Measurements from ENCODE around the gene FREM1. TPM values are rescaled to one million over a fixed set of nuclear protein-coding genes. Genes with fewer than 3 reads are reported as not detected.
A peak's percentile ranks its signal among the peaks of the same experiment; 100 is the strongest.

FREM1 gene
- total and polyA plus RNA-seq, 2 of the 13 experiments (the other 11 are each of a cell fraction or from before 2014, with no cell fraction given): 64.3 to 202 TPM

GRCh38 chr9:14868772-14869583 lies 41.2 kb downstream of the FREM1 start (continued):
- TF ChIP-seq ZNF496 (CRISPR knock-in tag; IDR thresholded peaks at IDR 0.05; ENCODE audit: insufficient replicate concordance) (no peak), KDM4B (CRISPR knock-in tag; IDR thresholded peaks at IDR 0.05) (no peak; the same call in 1 of the 2 replicates), NCOR1 (IDR thresholded peaks at IDR 0.05; ENCODE audit: borderline replicate concordance, low read length) (peak; percentile 98), ZNF512B (CRISPR knock-in tag; IDR thresholded peaks at IDR 0.05; ENCODE audit: borderline replicate concordance) (peak; percentile 95), ZNF605 (CRISPR knock-in tag; IDR thresholded peaks at IDR 0.05) (peak; percentile 92), PAX8 (CRISPR knock-in tag; IDR thresholded peaks at IDR 0.05; ENCODE audit: borderline replicate concordance) (no peak), MTF2 (CRISPR knock-in tag; IDR thresholded peaks at IDR 0.05; ENCODE audit: borderline replicate concordance) (no peak), EHMT2 (IDR thresholded peaks at IDR 0.05; ENCODE audit: borderline replicate concordance, low read depth, low read length) (no peak), HNRNPL (IDR thresholded peaks at IDR 0.05; ENCODE audit: low read depth, low read length) (0 out of 2 replicates have a peak, but pooled peaks have one; percentile 51), ZNF337 (CRISPR knock-in tag; IDR thresholded peaks at IDR 0.05; ENCODE audit: borderline replicate concordance, low read depth) (no peak), ZNF547 (CRISPR knock-in tag; IDR thresholded peaks at IDR 0.05) (peak; percentile 22; the same call in 1 of the 2 replicates), ZNF710 (CRISPR knock-in tag; IDR thresholded peaks at IDR 0.05; ENCODE audit: borderline replicate concordance) (peak; percentile 17; the same call in 1 of the 2 replicates), KDM3A (CRISPR knock-in tag; IDR thresholded peaks at IDR 0.05; ENCODE audit: low read depth) (no peak), HOXA7 (CRISPR knock-in tag; IDR thresholded peaks at IDR 0.05) (no peak), NFIC (IDR thresholded peaks at IDR 0.05; ENCODE audit: low read length) (peak; percentile 94; the same call in 1 of the 2 replicates), ATF7 (IDR thresholded peaks at IDR 0.05) (no peak), ATF7 (CRISPR knock-in tag; IDR thresholded peaks at IDR 0.05) (peak; percentile 33; the same call in 1 of the 2 replicates)
- TF ChIP-seq, protein P1, sequence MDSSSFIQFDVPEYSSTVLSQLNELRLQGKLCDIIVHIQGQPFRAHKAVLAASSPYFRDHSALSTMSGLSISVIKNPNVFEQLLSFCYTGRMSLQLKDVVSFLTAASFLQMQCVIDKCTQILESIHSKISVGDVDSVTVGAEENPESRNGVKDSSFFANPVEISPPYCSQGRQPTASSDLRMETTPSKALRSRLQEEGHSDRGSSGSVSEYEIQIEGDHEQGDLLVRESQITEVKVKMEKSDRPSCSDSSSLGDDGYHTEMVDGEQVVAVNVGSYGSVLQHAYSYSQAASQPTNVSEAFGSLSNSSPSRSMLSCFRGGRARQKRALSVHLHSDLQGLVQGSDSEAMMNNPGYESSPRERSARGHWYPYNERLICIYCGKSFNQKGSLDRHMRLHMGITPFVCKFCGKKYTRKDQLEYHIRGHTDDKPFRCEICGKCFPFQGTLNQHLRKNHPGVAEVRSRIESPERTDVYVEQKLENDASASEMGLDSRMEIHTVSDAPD (CRISPR knock-in tag; IDR thresholded peaks at IDR 0.05): peak; percentile 31; the same call in 1 of the 2 replicates
- TF ChIP-seq, protein P2, sequence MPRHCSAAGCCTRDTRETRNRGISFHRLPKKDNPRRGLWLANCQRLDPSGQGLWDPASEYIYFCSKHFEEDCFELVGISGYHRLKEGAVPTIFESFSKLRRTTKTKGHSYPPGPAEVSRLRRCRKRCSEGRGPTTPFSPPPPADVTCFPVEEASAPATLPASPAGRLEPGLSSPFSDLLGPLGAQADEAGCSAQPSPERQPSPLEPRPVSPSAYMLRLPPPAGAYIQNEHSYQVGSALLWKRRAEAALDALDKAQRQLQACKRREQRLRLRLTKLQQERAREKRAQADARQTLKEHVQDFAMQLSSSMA (CRISPR knock-in tag; IDR thresholded peaks at IDR 0.05): no peak
- TF ChIP-seq, protein P3, sequence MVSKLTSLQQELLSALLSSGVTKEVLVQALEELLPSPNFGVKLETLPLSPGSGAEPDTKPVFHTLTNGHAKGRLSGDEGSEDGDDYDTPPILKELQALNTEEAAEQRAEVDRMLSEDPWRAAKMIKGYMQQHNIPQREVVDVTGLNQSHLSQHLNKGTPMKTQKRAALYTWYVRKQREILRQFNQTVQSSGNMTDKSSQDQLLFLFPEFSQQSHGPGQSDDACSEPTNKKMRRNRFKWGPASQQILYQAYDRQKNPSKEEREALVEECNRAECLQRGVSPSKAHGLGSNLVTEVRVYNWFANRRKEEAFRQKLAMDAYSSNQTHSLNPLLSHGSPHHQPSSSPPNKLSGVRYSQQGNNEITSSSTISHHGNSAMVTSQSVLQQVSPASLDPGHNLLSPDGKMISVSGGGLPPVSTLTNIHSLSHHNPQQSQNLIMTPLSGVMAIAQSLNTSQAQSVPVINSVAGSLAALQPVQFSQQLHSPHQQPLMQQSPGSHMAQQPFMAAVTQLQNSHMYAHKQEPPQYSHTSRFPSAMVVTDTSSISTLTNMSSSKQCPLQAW (CRISPR knock-in tag; IDR thresholded peaks at IDR 0.05): peak; percentile 65
